ENCODE results near the gene DNAI2. TPM values are rescaled to one million over a fixed set of nuclear protein-coding genes. Genes with fewer than 3 reads are reported as not detected.

Gene DNAI2
- polyA plus RNA-seq, 1 donor from 2014 or later = not detected

- Histone ChIP-seq H3K9me3 (ENCODE audit: low read length) (no peaks in the 10 kb centered on the region), H3K4me3 (ENCODE audit: low read length) (no peak overlapping the region), H3K9ac (ENCODE audit: low read length) (no peak overlapping the region), H3K27ac (ENCODE audit: low read length) (no peak overlapping the region), H4K20me1 (ENCODE audit: insufficient read depth) (no peaks in the 10 kb centered on the region), H3K27me3 (ENCODE audit: insufficient read depth, low read depth, low read length) (no peaks in the 10 kb centered on the region), H2AFZ (ENCODE audit: low read depth, low read length) (no peak overlapping the region), H3K36me3 (ENCODE audit: insufficient read depth, low read length) (no peaks in the 10 kb centered on the region), H3K79me2 (replicated peaks; ENCODE audit: insufficient read depth, low read length) (no peaks in the 10 kb centered on the region), H3F3A (ENCODE audit: insufficient read depth, low read length, poor library complexity, severe bottlenecking) (no peaks in the 10 kb centered on the region), H3K9me2 (ENCODE audit: insufficient read depth, low read length) (no peaks in the 10 kb centered on the region), H3K4me2 (ENCODE audit: low read length) (no peak overlapping the region)
- TF ChIP-seq EP300 (conservative IDR thresholded peaks at IDR 0.05; ENCODE audit: poor library complexity, severe bottlenecking) = no peak
- no peak for TF ChIP-seq EZH2 (IDR thresholded peaks at IDR 0.05; ENCODE audit: borderline replicate concordance, insufficient read depth, low read length, poor library complexity, severe bottlenecking)
- no peak for TF ChIP-seq MXI1 (conservative IDR thresholded peaks at IDR 0.05; ENCODE audit: poor library complexity, severe bottlenecking)
- TF ChIP-seq RAD21 (conservative IDR thresholded peaks at IDR 0.05) = no peak
- TF ChIP-seq SMC3 (conservative IDR thresholded peaks at IDR 0.05; ENCODE audit: poor library complexity) = no peak
- no peak for TF ChIP-seq TAF1 (IDR thresholded peaks at IDR 0.05; ENCODE audit: low read depth)
- TF ChIP-seq POLR2AphosphoS5 (IDR thresholded peaks at IDR 0.05) = no peak
- no peak for TF ChIP-seq CTCF (IDR thresholded peaks at IDR 0.05; ENCODE audit: poor library complexity, severe bottlenecking)
- no peak for TF ChIP-seq REST (IDR thresholded peaks at IDR 0.05; ENCODE audit: borderline replicate concordance)
Measured at GRCh38 chr17:74343121-74343520, 69.1 kb downstream of the DNAI2 start.

GRCh38 chr17:74343526-74344284, 69.7 kb downstream of the DNAI2 start:
- H3K9me2 ChIP-seq (ENCODE audit: insufficient read depth, low read length) = no peaks in the 10 kb centered on the region
- no peaks in the 10 kb centered on the region for H3F3A ChIP-seq (ENCODE audit: insufficient read depth, low read length, poor library complexity, severe bottlenecking)
- TF ChIP-seq RAD21 (conservative IDR thresholded peaks at IDR 0.05) (no peak), MXI1 (conservative IDR thresholded peaks at IDR 0.05; ENCODE audit: poor library complexity, severe bottlenecking) (no peak)
- H3K27ac ChIP-seq (ENCODE audit: low read length) = no peak overlapping the region
- no peak overlapping the region for H2AFZ ChIP-seq (ENCODE audit: low read depth, low read length)
- no peak overlapping the region for H3K4me2 ChIP-seq (ENCODE audit: low read length)
- H3K9me3 ChIP-seq (ENCODE audit: low read length) = no peaks in the 10 kb centered on the region
- no peaks in the 10 kb centered on the region for H3K79me2 ChIP-seq (replicated peaks; ENCODE audit: insufficient read depth, low read length)
- no peaks in the 10 kb centered on the region for H4K20me1 ChIP-seq (ENCODE audit: insufficient read depth)
- H3K9ac ChIP-seq (ENCODE audit: low read length) = no peak overlapping the region
- H3K36me3 ChIP-seq (ENCODE audit: insufficient read depth, low read length) = no peaks in the 10 kb centered on the region
- no peak overlapping the region for H3K4me3 ChIP-seq (ENCODE audit: low read length)
- no peaks in the 10 kb centered on the region for H3K27me3 ChIP-seq (ENCODE audit: insufficient read depth, low read depth, low read length)

Measured in neural cell (in vitro differentiated cells).